A673 (cell line): Measurements from ENCODE around the gene MAGI1. TPM values are rescaled to one million over a fixed set of nuclear protein-coding genes. Genes with fewer than 3 reads are reported as not detected.

Source experiments
- BruUV-seq: library from RNA; stranded (reverse); fragments of 400-500 nt; replicated peaks from 2 replicates; lab custom pipeline; 2021; lab: Mats Ljungman, UMichigan
- CTCF ChIA-PET: fragments of 300-600 bp; sonication (Branson Sonifier 250); formaldehyde crosslinking; loops from one replicate; lab custom pipeline; 2022; ENCODE audit warnings: antibody characterized with exemption; lab: Charles Lee
- POLR2A ChIA-PET: fragments of 300-600 bp; sonication (Branson Sonifier 250); formaldehyde crosslinking; loops from one replicate; lab custom pipeline; 2022; ENCODE audit warnings: antibody characterized with exemption; ENCODE audit not compliant: low non-redundant PET; lab: Charles Lee
- DNase-seq: peaks from one replicate; pipeline ENCODE4 v3.0.0-alpha.2; 2015; ENCODE audit warnings: low spot score
- H3K27ac ChIP-seq: fragments of 200-600 bp; sonication (generic); 2 replicates; pipeline ENCODE4 v1.5.1; 2016; ENCODE audit warnings: mixed run types, low read depth, mild to moderate bottlenecking, mixed read lengths, antibody characterized with exemption, low read length; ENCODE audit not compliant: poor library complexity, severe bottlenecking
- H3K27me3 ChIP-seq: fragments of 200-600 bp; sonication (generic); replicated peaks from 2 replicates; pipeline ENCODE4 v1.6.1; 2017; ENCODE audit warnings: mixed run types, low read depth, mild to moderate bottlenecking, mixed read lengths, antibody characterized with exemption, low read length; ENCODE audit not compliant: insufficient read depth, poor library complexity
- H3K36me3 ChIP-seq: fragments of 200-600 bp; sonication (generic); 2 replicates; pipeline ENCODE4 v1.6.1; 2016; ENCODE audit warnings: mixed run types, mild to moderate bottlenecking, mixed read lengths, antibody characterized with exemption, low read length; ENCODE audit not compliant: insufficient read depth, poor library complexity, severe bottlenecking
- H3K4me1 ChIP-seq: fragments of 200-600 bp; sonication (generic); 2 replicates; pipeline ENCODE4 v1.6.1; 2017; ENCODE audit warnings: mixed run types, mild to moderate bottlenecking, mixed read lengths, antibody characterized with exemption, low read length; ENCODE audit not compliant: insufficient read depth, poor library complexity, severe bottlenecking
- H3K4me3 ChIP-seq: fragments of 200-600 bp; sonication (generic); 2 replicates; pipeline ENCODE4 v1.5.1; 2016; ENCODE audit warnings: low read depth, mixed run types, mild to moderate bottlenecking, mixed read lengths, low read length; ENCODE audit not compliant: poor library complexity, severe bottlenecking
- H3K9me3 ChIP-seq: fragments of 200-600 bp; sonication (generic); 2 replicates; pipeline ENCODE4 v1.6.1; 2016; ENCODE audit warnings: mixed run types, low read depth, mild to moderate bottlenecking, mixed read lengths, antibody characterized with exemption, low read length; ENCODE audit not compliant: poor library complexity, severe bottlenecking
- EZH2 ChIP-seq: fragments of 200-600 bp; sonication (generic); IDR thresholded peaks from 2 replicates; pipeline ENCODE4 v1.6.1; 2017; ENCODE audit warnings: borderline replicate concordance, low read depth, mild to moderate bottlenecking, mixed read lengths, antibody characterized with exemption, low read length; ENCODE audit not compliant: poor library complexity, severe bottlenecking
- intact Hi-C: fragments of 100-400 bp; cut with micrococcal nuclease; formaldehyde crosslinking; loops from one replicate; pipeline ENCODE4 v1.10.0; 2022; ENCODE audit not compliant: unreplicated experiment
- total RNA-seq: library from RNA; stranded (reverse); gene quantifications from 2 replicates; pipeline ENCODE4 v1.2.3, GENCODE V29; 2021
- TF ChIP-seq, protein P1 (sequence below): fragments of 300-800, 200-600 bp; sonication (generic); conservative IDR thresholded peaks from 2 replicates; pipeline ENCODE4 v1.5.1; 2017; ENCODE audit warnings: low read depth, mild to moderate bottlenecking, antibody characterized with exemption, low read length, moderate library complexity, mixed read lengths

MAGI1 gene
- total RNA-seq, 1 experiment from 2014 or later = 30.5 TPM

DNA sequence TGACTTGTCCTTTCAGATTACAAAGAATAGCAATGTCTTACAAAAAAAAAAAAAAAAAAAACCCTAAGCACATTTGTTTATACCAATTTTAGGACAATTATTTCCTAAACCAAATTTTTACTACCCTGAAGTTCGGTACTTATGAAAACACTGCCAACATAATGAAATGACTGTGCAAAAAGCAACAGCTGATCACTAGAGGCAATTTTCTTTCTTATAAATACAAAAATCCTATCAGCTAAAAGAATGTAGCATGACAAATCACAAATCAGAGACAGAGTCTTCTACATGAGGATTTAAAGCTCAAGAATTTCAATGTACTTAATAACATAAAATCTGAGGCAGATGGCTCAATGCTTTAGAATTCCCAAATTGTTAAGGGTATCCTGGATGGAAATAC, 191.8 kb downstream of the MAGI1 start:
- Histone ChIP-seq H3K9me3 (no peaks in the 10 kb centered on the region), H3K27ac (no peak overlapping the region), H3K4me1 (peaks cover 25% of the 10 kb centered on the region), H3K27me3 (no peaks in the 10 kb centered on the region), H3K36me3 (no peaks in the 10 kb centered on the region), H3K4me3 (no peak overlapping the region)
- TF ChIP-seq EZH2 = no peak
- TF ChIP-seq, protein P1, sequence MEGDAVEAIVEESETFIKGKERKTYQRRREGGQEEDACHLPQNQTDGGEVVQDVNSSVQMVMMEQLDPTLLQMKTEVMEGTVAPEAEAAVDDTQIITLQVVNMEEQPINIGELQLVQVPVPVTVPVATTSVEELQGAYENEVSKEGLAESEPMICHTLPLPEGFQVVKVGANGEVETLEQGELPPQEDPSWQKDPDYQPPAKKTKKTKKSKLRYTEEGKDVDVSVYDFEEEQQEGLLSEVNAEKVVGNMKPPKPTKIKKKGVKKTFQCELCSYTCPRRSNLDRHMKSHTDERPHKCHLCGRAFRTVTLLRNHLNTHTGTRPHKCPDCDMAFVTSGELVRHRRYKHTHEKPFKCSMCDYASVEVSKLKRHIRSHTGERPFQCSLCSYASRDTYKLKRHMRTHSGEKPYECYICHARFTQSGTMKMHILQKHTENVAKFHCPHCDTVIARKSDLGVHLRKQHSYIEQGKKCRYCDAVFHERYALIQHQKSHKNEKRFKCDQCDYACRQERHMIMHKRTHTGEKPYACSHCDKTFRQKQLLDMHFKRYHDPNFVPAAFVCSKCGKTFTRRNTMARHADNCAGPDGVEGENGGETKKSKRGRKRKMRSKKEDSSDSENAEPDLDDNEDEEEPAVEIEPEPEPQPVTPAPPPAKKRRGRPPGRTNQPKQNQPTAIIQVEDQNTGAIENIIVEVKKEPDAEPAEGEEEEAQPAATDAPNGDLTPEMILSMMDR = no peak
- ChIA-PET CTCF (no interaction called here), POLR2A (no interaction called here)
- no peak for DNase-seq
- intact Hi-C loops = no loop called here
- no TSS peak for BruUV-seq

DNA sequence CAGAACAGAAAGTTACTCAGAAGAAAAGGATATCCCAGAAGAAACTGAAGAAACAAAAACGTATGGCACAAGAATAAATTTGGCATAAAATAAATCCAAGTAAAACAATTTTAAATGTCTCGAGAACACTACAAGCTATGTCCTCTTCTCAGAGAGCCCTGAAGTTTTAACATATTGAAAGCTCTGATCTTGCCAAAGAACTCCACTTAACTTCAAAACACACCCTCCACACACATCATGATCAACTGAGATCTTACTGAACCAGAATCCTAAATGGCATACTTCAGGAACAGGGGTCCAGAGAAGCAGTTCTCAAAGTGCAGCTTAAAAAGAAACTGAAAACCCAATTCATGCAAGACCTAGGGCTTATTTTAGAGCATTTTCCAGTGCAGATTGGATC, 194.3 kb downstream of the MAGI1 start:
- no peak overlapping the region for H3K27ac ChIP-seq
- H3K4me1 ChIP-seq = peaks cover 25% of the 10 kb centered on the region
- TF ChIP-seq EZH2 = no peak
- TF ChIP-seq, protein P1 = no peak
- ChIA-PET POLR2A (no interaction called here), CTCF (no interaction called here)
- intact Hi-C loops = no loop called here
- H3K27me3 ChIP-seq = no peaks in the 10 kb centered on the region
- H3K9me3 ChIP-seq = no peaks in the 10 kb centered on the region
- no TSS peak for BruUV-seq
- H3K4me3 ChIP-seq = no peak overlapping the region
- no peaks in the 10 kb centered on the region for H3K36me3 ChIP-seq
- DNase-seq = no peak

DNA sequence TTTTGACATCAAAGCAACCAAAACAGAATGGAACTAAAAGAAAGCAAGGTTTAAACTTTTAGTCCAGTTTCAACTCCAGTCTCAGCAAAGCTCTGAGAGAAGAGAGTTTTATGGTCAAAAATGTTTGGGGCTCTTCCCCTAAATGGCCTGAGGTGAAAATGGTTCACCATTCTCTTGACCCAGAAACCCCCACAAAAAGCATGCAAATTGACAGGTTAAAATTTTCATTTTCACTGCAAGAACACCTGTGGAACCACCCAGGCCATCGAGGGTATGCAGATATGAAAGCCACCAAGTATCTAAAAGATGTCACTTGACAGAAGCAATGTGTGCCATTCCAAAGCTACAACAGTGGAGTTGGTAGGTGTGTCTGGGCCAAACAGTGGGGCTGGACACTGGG, 195.0 kb downstream of the MAGI1 start:
- no peaks in the 10 kb centered on the region for H3K36me3 ChIP-seq
- no peaks in the 10 kb centered on the region for H3K9me3 ChIP-seq
- no TSS peak for BruUV-seq
- H3K4me3 ChIP-seq = no peak overlapping the region
- intact Hi-C loops = no loop called here
- no peak overlapping the region for H3K27ac ChIP-seq
- H3K4me1 ChIP-seq = peaks cover 24% of the 10 kb centered on the region
- no peaks in the 10 kb centered on the region for H3K27me3 ChIP-seq
- DNase-seq = no peak
- TF ChIP-seq, protein P1 = no peak
- no peak for TF ChIP-seq EZH2
- CTCF ChIA-PET = no interaction called here
- POLR2A ChIA-PET = no interaction called here
